ENCODE data around the gene HINT2.

Gene HINT2

DNA sequence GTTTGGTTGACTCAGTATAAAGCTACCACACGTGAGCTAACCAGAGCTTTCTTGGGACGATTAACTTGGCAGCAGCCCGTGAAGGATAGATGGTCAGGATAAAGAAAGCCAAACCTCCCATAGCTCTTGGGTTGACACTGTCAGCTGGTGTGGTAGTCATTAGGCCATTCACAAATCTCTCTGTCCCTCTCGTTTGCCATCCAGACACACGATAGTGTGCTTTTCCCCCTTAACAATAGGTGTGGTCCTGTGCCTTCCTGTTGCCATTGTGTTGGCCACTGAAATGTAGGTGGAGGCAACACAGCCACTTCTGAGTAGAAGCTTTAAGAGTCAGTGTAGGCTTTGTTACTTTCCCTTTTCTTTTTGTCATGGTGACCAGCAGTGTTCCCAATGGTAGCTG, 43.6 kb upstream of the HINT2 start:
- H3K4me3 ChIP-seq (ENCODE audit: low read depth, low read length) = no peak overlapping the region
- no peak for TF ChIP-seq CTCF (IDR thresholded peaks at IDR 0.05; ENCODE audit: low read depth, low read length)
- no peak for DNase-seq (ENCODE audit: low read depth, low spot score)
- in situ Hi-C loops (cut with HindIII; ENCODE audit: low sequenced_read_pairs) = no loop called here

- DNase-seq (ENCODE audit: low read depth, low spot score) = no peak
- TF ChIP-seq CTCF (IDR thresholded peaks at IDR 0.05; ENCODE audit: low read depth, low read length) = no peak
- in situ Hi-C loops (cut with HindIII; ENCODE audit: low sequenced_read_pairs) = no loop called here
- H3K4me3 ChIP-seq (ENCODE audit: low read depth, low read length) = no peak overlapping the region
Measured at GRCh38 chr9:35856882-35857281, 42.0 kb upstream of the HINT2 start.

DNA sequence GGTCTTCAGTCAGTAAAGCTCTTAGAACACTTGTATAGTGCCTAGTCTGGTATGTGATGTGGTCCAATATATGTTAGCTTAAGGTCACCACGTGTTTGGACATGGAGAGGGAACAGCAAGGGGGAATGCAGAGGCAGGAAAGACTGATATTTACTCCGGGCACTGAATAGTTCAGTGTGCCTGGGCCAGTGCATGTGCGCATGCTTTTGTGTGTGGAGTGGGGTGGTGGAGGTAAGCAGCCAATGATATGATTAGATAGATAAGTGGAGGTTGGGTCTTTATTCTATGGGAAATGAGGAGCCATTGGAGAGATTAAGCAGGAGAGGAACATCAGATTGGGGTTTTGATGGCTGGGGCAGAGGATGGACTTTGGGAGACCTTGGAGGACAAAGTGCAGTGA, 41.4 kb upstream of the HINT2 start:
- no peak for TF ChIP-seq CTCF (IDR thresholded peaks at IDR 0.05; ENCODE audit: low read depth, low read length)
- H3K4me3 ChIP-seq (ENCODE audit: low read depth, low read length) = no peak overlapping the region
- DNase-seq (ENCODE audit: low read depth, low spot score) = no peak
- in situ Hi-C loops (cut with HindIII; ENCODE audit: low sequenced_read_pairs) = no loop called here

DNA sequence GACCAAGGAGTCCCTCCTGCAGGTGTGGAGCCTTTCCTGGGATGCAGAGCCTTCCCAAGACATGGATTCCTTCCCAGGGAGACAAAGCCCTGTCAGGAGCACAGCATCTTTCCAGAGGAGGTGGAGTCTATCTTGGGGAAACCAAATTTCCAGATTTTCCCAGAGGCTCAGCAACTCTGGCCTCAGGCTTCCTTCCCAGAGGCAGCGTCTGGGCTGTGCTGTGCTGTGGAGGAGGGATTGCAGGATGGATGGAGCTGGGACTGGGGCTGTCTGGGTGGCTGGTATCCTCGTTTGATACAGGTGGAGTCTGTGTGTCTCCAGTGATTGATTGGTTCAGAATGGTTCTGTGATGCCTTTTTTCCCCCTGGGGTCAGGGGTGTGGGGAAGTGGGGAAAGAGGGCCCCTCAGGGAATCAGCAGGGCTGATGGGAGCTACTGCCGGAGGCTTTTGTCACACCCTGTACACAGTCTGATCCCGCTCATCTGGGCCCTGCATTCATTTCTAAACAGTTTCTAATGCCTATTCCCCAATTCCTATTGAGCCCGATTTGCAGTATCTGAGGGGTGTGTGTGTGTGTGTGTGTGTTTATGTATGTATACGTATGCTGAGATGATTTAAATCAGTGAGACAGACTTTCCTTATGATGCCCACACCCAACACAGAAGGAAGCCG, 39.4 kb upstream of the HINT2 start:
- no peak overlapping the region for H3K4me3 ChIP-seq (ENCODE audit: low read depth, low read length)
- DNase-seq (ENCODE audit: low read depth, low spot score) = no peak
- no peak for TF ChIP-seq CTCF (IDR thresholded peaks at IDR 0.05; ENCODE audit: low read depth, low read length)
- in situ Hi-C loops (cut with HindIII; ENCODE audit: low sequenced_read_pairs) = no loop called here

DNA sequence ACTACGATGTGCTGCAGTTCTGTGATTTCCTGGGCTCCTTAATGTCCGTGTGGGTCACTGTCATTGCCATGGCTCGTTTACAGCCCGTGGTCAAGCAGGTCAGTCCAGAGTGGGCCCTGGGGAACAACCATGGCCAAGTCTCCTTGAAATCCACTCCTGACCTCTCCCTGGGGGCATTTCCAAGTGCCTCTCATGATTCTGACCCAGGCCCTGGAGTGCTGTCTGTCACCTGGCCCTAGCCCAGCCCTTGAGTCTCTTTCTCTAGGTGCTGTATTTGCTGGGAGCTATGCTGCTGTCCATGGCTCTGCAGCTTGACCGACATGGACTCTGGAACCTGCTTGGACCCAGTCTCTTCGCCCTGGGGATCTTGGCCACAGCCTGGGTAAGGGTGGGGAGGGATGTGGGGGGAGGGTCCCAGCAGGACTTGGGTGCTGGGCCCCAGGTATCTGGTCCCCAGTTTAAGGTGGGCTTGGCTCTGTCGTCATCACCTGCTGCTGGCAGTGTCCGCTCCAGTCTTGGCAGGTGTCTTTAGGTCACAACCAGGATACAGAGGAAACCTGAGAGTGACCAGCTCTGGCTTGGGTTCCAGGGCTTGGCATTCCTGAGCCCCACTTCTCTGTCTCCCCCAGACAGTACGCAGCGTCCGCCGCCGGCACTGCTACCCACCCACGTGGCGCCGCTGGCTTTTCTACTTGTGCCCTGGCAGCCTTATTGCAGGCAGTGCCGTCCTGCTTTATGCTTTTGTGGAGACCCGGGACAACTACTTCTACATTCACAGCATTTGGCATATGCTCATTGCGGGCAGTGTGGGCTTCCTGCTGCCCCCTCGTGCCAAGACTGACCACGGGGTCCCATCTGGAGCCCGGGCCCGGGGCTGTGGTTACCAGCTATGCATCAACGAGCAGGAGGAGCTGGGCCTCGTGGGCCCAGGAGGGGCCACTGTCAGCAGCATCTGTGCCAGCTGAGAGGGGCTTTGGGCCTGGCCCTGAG, 38.3 kb upstream of the HINT2 start:
- H3K4me3 ChIP-seq (ENCODE audit: low read depth, low read length) = no peak overlapping the region
- in situ Hi-C loops (cut with HindIII; ENCODE audit: low sequenced_read_pairs) = no loop called here
- no peak for TF ChIP-seq CTCF (IDR thresholded peaks at IDR 0.05; ENCODE audit: low read depth, low read length)
- no peak for DNase-seq (ENCODE audit: low read depth, low spot score)

GRCh38 chr9:35852267-35852815, 37.5 kb upstream of the HINT2 start:
- H3K4me3 ChIP-seq (ENCODE audit: low read depth, low read length) = no peak overlapping the region
- TF ChIP-seq CTCF (IDR thresholded peaks at IDR 0.05; ENCODE audit: low read depth, low read length) = no peak
- DNase-seq (ENCODE audit: low read depth, low spot score) = no peak
- in situ Hi-C loops (cut with HindIII; ENCODE audit: low sequenced_read_pairs) = no loop called here

Data from astrocyte of the spinal cord (primary cell).